ELR (cell line): ENCODE data around the gene ARHGEF12.
A peak's percentile ranks its signal among the peaks of the same experiment; 100 is the strongest.

Source experiments
- DNase-seq: peaks from one replicate; pipeline ENCODE4 v3.0.0-alpha.2; 2015; ENCODE audit warnings: low read depth

The ARHGEF12 gene

DNA sequence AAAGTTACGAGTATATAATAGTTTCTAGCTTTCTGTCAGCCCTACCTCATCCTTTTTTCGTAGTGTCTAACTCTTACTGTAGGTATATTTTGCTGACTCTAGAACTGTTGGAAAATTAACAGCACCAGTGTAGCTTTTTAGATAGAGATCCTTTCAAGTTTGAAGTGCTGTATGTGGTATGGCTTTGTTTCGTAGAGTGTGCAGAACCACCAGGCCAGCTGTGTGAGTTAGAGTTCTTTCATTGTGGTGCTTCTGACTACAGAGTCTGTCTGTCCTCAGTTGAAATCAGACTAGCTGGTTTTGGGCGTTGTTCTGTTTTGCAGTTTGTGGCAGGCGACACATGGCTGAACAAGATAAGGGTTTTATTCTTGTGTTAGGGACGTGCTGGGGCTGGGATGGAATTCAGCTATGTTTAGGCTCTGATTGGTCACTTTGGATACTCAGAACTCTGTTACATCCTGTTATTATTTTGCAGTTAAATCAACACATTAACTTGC lies 3.2 kb downstream of the ARHGEF12 start:
- peak; percentile 43 for DNase-seq

DNA sequence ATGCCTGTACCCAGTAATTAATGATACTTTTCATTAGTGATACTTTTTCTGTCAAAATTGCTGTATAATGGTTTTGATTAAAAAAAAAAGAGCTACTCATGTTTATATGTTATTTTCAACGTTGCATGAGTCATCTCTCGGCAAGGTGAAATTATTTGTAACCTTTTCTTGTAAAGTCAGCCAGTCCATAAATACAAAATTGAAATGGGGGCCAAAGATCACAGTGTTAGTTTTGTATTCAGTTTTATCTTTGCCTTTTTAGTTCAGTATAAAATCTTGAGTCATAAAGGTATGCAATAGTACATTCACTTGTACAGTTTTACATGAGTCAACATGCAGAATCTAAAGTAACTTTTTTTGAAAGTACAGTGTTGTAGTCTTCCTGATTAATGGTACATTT lies 4.3 kb downstream of the ARHGEF12 start:
- peak; percentile 54 for DNase-seq

DNA sequence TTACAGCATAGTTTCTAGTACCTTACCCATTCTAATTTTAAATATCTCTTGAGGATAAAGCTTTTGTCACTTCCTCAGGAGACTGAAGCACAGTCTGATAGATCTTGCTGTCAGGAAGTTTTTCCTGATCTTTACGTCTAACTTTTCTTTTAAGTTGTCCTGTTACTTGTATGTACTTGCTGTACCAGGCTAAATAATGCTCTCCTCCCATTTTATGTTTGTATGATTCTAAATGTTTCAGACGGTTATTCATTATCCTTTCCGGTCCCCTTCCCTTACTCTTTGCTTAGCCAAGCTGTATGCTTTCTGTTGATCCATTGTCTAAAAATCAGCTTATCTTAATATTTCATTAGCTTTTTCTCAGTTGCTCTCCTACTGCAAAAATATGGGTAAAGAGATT lies 6.0 kb downstream of the ARHGEF12 start:
- no peak for DNase-seq

DNA sequence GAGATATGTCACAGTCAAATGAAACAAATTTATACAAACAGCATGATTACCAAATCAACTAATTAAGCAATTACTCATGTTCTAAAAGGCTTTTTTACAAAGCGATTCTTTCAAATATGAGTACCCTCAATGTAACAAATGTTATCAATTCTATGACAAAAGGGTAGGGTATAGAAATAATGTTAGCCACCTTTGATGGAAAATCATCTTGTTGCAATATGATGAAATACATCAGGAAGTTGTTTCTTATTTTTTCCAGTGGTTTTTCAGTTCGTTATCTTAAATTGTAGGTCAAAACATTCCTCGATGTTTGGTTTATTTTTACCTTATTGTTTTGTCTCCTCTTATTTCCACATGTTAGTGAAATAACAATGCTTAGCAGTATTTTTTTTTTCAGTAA lies 6.5 kb downstream of the ARHGEF12 start:
- no peak for DNase-seq

DNA sequence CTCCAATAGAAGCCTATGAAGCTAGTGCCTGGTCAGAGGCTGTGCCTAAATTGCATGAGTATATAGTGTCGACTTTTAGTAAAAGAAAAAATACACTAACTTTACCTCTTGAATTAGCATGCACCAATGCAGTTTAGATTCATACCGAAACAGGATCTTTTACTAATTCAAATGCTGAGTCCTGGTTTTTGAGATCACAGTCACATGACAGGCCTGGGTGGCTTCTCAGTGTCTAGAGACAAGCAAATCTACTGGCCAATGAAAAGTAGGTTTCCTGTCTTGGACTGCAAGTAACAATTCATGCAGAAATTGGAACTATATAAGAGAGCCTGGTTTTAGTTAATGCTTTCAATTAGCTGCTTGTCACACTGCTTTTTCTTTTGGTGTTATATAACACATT lies 7.2 kb downstream of the ARHGEF12 start:
- no peak for DNase-seq

DNA sequence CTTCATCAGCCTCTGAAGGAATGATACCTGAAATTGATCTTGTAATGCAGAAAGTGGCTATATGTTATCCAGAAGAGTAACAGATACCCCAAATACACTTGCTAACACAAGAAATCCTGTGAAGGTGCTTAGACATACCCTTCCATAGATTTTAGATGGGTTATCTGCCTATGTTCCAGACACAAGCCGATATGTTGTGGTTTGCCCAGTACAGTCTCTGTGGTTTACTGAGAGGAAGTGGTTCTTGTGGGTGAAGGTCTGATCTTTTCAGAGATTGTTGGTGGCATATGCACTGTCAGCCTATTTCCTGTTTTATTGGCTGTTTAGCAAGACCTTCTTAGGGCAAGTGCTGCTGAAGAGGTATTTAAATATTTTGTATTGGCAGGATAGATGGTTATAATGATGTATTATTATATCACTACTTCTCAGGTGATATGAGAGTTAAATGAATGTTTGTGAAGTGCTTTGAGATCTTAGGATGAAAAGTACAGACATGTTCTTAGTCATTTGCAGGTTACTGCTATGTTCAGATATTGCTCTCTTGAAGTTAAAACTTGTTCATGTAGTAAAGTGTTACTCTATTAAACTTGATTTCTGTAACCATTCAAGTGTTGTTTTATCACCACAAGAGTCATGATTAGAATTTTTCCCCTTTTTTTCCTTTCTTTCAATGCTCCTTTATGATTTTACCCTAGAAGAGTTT lies 8.2 kb downstream of the ARHGEF12 start:
- DNase-seq = peak; percentile 84

DNA sequence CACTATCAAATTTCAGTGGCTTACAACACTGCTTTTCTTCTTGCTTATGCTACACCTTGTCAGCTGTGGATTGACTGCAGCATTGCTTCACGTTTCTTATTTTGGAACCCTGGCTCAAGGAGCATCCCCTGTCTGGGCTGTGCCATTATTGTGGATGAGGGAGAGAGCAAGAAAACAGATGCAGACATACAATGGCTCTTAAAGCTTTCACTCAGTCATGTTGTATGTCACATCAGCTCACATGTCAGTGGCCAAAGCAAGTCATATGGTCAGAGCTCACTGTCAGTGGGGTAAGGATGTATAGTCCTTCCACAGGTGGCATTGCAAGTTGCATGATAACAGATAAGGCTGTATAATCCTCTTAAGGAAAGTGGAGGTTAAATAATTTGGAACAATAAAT lies 10.0 kb downstream of the ARHGEF12 start:
- no peak for DNase-seq

DNA sequence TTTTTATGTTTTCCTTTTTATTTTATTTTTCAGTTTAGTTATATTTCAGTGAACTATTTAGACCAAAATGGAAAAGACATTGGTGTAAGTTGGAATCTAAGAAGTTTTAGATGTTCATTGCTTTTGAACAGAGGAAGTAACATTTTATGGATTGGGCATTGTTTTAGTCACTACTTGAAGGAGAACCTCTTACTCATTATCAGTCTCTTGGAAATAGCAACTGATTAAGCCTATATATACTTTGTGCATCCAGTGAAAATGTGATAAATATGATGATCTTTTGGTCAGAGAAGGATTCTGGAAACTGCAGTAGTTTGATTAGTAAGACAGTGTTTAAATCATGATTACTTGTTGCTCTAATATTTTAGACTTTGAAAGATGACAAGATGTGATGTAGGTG lies 14.4 kb downstream of the ARHGEF12 start:
- no peak for DNase-seq

DNA sequence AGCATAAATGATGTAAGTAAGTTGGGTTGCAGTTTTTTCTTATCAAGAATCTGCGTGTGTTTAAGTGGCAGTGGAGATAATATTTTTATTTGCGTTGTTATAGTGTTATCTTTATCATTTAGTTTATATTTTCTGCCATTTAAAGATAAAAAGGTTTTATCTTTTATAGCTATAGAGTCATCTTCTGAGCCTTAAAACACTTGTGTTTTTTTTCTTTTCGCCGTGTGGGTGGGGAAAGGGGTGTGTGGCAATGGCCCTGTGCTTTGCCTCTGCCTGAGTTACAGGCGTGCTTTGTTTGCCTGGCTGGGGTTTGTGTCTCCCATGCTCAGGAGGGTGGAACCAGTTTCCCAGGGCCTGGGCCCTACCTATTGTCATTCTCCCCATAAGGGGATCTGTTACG lies 16.2 kb downstream of the ARHGEF12 start:
- DNase-seq = no peak

DNA sequence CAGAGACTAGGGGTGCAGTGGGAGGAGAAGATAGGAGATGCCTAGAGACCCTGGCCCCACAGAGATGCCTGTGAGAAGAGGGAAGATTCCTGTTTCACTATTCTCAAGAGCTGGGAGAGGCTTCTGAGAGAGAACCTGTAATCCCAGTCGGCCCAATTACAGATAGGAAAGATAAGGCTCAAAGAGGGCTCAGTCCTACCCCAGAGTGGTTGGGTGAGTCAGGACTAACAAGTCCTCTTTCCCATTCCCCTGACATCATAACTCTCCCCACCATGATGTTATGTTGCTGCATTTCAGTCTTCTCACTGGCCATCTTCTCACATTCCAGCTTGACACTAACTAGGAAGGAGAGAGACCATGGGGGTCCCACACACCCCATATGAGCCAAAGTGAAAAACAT lies 17.9 kb downstream of the ARHGEF12 start:
- DNase-seq = peak; percentile 34

DNA sequence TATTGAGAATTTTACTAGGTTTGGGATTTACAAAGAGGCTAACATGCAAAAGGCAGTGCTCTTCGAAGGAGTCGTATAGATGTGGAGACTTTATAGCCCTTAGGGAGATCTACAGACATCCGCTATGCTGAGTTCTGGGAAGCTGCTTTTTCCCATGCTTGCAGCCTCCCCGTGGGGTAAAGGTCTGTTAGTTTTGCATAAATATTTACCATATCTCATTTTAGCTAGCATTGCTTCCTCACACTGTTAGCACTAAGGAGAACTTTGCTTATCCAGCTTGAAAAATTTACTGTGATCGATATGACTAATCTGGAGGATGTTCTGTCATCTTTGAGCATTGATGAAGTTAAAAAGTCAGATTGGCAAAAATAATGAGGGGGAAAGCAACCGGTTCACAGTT lies 18.6 kb downstream of the ARHGEF12 start:
- DNase-seq = no peak

DNA sequence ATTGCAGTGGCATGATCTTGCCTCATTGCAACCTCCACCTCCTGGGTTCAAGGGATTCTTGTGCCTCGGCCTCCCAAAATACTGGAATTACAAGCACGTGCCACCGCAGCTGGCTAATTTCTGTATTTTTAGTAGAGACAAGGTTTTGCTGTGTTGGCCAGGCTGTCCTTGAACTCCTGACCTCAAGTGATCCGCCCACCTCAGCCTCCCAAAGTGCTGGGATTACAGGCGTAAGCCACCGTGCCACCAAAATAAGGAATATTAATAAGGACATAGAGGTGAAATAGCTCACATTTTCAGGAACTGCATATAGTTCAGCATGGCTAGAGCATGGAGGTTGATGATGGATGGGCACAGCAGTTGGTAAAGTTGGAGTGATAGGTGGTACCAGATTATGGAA lies 21.4 kb downstream of the ARHGEF12 start:
- DNase-seq = no peak

DNA sequence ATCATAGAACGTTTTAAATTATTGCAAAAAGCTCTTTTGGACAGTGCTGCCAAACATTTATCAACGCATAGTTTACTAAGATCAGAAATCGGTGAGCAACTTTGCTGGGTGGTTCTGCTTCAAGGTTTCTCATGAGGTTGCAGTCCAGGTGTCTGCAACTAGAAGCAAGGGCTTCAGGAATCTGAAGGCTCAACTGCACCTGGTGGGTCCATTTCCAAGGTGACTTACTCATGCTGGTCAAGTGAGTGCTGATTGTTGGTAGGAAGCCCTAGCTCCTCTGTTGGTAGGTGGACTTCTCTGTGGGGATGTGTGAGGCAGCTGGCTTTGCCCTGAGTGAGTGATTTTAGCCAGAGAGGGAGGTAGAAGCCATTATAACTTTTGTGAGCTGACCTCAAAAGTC lies 22.5 kb downstream of the ARHGEF12 start:
- DNase-seq = no peak

DNA sequence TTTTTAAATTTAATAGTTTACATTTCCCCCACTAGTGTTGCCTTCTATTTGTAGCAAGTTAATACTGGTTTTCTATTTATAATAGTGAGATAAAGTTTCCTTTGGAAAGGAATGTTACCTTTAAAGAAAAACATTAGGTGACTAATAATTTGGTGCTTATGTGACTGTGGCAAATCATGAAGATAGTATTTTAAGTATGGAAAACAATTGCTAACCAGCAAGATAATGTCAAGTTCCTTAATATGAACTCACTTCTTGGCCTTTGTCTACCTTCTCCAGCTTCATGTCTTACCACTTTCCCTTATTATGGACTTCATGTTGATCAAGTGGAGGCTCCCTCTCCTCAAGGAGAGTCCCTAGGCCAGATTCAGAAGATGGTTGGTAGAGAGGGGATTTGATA lies 27.2 kb downstream of the ARHGEF12 start:
- no peak for DNase-seq

DNA sequence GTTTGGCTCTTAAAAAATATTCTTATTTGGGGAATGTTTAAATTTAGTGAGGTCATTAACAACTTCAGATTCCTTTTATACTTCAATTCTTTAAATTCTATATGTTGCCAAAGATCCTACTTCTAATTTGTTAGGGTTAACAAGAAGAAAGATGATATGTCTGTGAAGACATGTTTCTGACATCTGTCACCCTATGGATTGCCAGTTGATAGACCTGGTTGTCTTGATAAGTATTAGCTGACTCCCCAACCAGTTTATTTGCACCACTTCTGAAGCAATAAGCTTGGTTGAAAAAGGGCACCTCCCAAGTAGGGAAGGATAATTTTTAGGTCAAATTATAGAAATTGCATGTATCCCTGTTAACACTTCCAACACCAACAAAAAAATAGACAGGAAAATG lies 29.3 kb downstream of the ARHGEF12 start:
- no peak for DNase-seq

DNA sequence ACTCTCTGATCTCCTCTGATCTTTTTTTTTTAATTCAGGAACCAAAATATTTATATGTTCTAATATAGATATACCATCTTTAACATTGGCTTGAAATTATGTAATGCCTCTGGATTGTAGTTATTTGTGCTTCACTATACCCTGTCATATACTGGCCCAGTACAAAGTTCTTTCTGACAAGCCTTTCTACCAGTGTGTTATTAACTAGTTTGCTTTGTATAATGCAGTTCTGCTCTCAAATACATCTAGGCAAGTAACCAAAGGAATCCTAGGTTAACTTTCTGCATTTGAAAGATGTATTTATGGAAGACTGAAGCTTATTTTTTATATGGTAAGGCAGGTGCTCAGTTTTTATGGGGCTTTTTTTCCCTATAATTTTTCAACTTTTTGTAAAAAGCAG lies 36.1 kb downstream of the ARHGEF12 start:
- no peak for DNase-seq

DNA sequence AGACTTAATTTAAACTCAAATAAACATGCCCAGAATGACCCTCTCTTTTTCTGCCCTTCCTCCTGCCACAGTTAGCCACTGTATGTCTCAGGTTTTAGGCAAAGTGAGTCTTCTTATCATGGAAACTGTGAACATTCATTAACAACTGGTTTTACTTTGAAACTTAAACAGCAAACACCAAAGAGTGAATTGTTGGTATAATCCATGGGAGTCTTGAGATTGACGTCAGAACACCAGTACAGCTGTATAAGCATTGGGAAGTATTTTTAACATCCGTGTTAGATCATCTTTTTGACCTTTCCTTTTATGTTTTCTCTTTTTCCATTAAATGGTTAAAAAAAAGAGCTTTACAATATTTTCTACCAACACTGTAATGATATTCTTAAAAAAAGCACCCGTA lies 38.9 kb downstream of the ARHGEF12 start:
- DNase-seq = no peak

DNA sequence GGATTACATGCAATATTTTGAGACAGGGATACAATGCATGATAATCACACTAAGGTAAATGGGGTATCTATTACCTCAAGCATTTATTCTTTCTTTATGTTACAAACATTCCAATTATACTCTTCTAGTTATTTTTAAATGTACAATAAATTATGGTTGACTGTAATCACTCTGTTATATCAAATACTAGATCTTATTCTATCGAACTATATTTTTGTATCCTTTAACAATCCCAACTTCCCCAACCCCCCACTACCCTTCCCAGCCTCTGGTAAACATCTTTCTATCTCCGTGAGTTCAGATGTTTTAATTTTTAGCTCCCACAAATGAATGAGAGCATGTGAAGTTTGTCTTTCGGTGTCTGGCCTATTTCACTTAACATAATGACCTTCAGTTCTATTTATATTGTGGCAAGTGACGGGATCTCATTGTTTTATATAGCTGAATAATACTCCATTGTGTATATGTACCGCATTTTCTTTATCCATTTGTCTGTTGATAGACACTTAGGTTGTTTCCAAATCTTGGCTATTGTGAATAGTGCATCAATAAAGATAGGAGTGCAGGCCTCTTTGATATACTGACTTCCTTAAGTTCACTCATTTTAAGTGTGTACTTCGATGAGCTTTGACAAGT lies 40.5 kb downstream of the ARHGEF12 start:
- no peak for DNase-seq

DNA sequence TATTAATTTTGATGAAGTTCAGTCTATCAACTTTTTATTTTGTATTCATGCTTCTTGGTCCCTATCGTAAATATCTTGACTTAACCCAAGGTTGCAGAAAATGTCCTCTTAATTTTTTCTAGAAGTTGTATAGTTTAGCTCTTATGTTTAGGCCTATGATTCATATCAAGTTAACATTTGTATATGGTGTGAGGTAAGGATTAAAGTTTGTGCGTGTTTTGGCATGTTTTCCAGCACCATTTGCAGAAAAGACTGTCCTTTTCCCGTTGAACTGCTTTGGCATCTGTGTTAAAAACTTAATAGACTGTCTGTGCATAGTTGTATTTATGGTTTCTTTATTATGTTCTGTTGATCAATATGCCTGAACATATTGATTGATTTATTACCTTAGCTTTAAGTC lies 42.3 kb downstream of the ARHGEF12 start:
- no peak for DNase-seq

DNA sequence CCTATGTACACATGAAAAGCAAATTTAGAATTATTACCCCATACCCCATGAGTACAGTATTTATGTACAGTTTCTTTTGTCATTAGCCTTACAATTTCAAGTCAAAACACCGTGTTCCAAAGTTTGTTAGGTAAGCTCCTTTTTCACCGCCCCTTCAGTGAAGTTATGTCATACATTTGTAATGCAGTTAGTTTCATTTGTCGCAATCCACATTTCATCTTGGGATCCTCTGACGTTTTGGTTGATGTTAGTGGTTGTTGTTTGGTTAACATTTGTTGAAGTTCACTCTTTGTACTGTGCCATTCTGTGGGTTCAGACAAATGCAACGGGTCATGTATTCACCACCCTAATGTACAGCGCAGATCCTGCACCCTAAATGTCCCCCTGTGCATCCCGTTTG lies 45.2 kb downstream of the ARHGEF12 start:
- DNase-seq = no peak

DNA sequence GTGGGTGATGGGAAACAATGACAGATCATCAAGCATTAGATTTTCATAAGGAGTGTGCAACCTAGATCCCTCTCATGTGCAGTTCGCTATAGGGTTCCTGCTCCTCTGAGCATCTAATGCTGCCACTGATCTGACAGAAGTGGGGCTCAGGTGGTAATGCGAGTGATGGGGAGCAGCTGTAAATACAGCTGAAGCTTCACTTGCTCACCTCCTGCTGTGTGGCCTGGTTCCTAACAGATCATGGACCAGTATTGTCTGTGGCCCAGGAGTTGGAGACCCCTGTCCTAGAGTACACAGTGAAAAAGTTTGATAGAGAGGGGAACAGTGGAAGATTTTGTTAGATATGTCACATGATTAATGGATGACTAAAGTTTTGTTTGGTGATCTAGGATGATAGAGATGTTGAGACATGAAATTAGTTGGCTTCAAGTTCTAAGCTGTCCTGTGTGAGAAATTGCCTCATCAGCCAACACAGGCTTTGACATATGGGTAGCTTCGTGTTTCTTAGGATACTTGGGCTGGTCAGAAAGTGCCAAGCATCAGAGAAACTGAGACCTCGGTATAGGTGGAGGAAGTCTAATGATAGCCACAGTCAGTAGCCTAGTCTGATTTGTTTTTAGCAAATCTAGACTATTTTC lies 47.4 kb downstream of the ARHGEF12 start:
- peak; percentile 20 for DNase-seq

DNA sequence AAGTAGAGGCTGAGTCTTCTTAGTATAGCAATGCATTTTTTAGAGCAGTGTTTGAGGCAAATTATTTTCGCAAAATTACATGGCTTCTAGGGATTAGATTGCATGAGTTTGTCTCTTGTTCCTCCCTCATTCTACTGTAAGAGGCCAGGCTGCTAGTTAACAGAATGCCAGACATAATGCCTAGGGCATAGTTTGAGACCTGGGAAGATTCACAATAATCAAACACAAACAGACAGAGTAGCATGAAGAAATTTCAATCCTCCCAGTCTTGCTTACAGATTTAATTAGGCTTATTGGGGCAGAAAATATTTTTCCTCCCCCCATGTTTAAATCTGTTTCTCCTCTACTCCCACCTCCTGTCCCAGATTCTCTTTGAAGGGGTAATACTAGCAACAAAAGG lies 48.3 kb downstream of the ARHGEF12 start:
- DNase-seq = no peak

DNA sequence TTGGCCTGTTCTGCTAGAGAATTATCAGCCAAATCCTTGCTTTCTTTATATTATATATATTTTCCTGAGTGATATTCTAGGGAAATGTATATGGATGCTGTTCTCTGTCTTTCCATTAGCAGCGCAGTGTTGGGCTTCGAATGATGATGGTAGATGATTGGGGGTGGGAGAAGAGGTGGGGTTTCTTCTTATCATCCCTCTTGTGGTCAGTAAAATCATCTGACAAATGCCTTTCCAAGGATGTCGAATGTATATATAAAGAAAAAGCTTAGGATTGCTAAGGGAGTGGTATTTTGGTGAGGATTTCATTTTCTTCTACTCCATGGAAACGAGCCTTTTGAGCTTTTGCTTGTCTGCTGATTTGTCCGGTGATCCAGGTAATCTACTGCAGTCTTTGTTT lies 48.9 kb downstream of the ARHGEF12 start:
- DNase-seq = peak; percentile 22

DNA sequence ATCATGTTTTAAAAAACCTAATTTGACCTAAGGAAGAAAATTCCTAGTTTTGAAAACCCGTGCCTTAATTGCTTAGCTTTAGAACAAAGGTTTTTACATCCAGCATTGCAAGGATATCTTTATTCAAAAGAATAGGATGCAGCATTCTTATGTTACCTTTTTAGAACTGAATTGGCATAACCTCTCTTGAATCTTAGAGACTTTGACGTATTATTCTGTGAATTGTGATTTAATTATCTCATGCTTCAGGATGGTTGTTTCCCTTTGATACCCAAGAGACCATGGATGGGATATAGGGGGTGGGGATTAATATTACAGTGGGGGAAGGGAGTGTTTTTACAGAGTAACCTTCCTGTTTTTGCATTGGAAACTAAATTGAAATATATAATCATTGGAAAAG lies 49.4 kb downstream of the ARHGEF12 start:
- DNase-seq = no peak
